Measurements from ENCODE around the gene GJB4.
A peak's percentile ranks its signal among the peaks of the same experiment; 100 is the strongest.

Gene GJB4

DNA sequence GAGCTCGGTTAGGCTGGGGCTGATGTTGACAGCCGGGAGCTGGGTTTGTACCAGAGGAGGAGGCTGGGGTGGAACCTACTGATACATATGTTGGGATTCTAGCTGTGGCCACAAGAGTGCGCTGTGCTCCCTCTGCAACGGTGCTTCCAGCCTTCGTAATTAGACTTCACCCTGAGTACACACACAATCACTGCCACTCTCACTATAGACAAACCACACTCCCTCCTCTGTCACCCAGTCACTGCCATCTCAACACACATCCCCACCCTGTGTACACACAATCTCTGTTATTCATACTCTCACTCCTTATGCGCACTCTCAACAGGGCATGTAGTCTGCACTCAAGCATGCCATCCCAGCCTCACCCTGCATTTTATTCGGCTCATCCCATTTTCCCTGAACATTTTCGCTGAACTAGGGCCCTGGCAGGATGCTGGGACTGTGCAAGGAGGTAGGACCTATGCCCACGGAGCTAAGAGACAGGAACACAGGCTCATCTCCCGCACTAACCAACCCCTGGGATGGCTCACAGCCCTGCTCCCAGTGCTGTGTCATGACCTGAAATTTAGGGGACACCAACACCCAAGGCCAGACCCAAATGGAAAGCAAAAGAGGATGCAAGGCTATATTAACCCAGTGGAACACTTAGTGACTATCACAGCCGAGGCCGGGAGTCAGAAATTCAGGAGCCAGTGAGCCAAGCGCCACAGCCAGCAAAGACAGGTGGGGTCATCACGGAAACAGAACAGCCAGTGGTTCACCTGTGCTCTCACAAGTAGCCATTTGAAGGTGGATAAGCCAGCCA lies 27.2 kb downstream of the GJB4 start:
- Histone ChIP-seq H4K20me1 (ENCODE audit: insufficient read depth) (no peaks in the 10 kb centered on the region), H2AFZ (ENCODE audit: low read depth) (no peak overlapping the region), H3K27me3 (ENCODE audit: insufficient read depth, low read depth) (no peaks in the 10 kb centered on the region), H3K4me3 (IDR thresholded peaks at IDR 0.05; ENCODE audit: insufficient read depth, low read depth, low read length) (no peak overlapping the region), H3K27ac (no peak overlapping the region), H3K4me1 (ENCODE audit: low read depth, poor library complexity, severe bottlenecking) (peaks cover 8% of the 10 kb centered on the region), H3K9ac (no peak overlapping the region), H3K36me3 (ENCODE audit: insufficient read depth) (no peaks in the 10 kb centered on the region), H3K79me2 (ENCODE audit: insufficient read depth, low read depth) (no peaks in the 10 kb centered on the region), H3K4me2 (no peak overlapping the region)
- TF ChIP-seq, protein P1, sequence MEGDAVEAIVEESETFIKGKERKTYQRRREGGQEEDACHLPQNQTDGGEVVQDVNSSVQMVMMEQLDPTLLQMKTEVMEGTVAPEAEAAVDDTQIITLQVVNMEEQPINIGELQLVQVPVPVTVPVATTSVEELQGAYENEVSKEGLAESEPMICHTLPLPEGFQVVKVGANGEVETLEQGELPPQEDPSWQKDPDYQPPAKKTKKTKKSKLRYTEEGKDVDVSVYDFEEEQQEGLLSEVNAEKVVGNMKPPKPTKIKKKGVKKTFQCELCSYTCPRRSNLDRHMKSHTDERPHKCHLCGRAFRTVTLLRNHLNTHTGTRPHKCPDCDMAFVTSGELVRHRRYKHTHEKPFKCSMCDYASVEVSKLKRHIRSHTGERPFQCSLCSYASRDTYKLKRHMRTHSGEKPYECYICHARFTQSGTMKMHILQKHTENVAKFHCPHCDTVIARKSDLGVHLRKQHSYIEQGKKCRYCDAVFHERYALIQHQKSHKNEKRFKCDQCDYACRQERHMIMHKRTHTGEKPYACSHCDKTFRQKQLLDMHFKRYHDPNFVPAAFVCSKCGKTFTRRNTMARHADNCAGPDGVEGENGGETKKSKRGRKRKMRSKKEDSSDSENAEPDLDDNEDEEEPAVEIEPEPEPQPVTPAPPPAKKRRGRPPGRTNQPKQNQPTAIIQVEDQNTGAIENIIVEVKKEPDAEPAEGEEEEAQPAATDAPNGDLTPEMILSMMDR (conservative IDR thresholded peaks at IDR 0.05; ENCODE audit: low read depth, low read length), result peak; percentile 77

DNA sequence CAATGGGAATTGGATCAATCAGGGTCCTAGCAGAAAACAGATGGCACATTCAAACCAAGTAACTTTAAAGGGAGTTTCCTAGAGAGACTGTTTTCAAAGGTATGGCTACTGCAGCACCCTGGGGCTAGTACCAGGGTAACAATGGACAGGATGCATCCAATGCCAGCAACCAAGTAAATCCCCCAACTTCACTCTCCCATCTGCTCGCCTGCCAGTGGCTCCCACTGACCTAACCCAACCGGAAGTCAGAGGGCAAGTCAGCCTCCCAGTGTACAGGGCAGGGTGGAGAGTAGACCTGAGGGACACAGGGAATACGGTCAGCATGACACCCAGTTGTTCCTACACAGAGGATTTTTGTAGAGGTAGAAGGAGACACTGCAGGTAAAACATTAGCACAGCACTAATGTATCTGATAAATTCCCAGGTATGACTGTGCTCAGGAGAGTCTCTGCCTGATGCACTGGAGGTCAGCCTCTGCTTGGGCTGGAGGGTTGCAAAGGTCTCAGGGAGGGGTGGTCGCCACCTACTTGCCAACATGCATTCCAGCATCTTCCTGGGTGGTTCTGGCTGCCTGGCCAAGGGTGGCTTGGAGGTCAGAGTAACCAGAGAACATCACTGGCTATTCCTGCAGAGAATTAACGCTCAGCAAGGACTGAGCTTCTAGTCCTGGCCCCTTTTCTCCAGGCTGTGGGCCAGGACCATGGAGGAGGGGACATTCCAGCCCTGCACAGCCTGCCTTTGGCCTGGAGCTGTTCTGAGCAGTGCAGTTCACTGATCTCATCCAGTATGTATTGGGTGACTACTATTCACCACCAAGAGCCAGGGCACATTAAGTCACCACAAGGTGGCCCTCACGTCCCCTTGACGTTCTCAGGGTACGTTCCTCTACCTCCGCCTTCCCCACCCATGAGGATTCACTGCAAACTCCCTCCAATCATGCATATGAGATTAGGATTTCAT lies 28.2 kb downstream of the GJB4 start:
- Histone ChIP-seq H4K20me1 (ENCODE audit: insufficient read depth) (no peaks in the 10 kb centered on the region), H3K27ac (no peak overlapping the region), H3K4me2 (no peak overlapping the region), H3K27me3 (ENCODE audit: insufficient read depth, low read depth) (no peaks in the 10 kb centered on the region), H3K4me3 (IDR thresholded peaks at IDR 0.05; ENCODE audit: insufficient read depth, low read depth, low read length) (no peak overlapping the region), H3K9ac (no peak overlapping the region), H3K36me3 (ENCODE audit: insufficient read depth) (no peaks in the 10 kb centered on the region), H3K79me2 (ENCODE audit: insufficient read depth, low read depth) (no peaks in the 10 kb centered on the region), H3K4me1 (ENCODE audit: low read depth, poor library complexity, severe bottlenecking) (peaks cover 8% of the 10 kb centered on the region), H2AFZ (ENCODE audit: low read depth) (no peak overlapping the region)
- TF ChIP-seq, protein P1 (conservative IDR thresholded peaks at IDR 0.05; ENCODE audit: low read depth, low read length), result no peak

DNA sequence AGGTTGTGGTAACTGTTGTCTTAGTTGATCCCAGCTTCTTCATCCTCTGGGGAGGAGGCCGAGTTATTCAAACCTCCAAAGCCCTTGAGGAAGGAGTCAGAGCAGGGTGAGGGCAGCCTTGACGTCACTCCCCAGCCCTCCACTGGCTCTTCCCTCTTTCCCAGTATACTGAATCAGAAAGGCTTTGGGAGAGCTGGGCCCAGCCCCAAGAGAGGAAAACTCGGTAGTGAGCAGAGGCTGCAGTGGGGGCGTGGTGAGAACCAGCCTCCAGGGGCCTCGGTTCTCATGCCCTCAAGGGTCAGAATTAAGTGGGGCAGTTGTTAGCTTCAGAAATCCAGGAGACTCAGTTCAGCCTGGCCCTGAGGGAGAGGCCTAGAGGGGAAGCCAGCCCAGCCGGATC lies 31.4 kb downstream of the GJB4 start:
- Histone ChIP-seq H3K4me3 (IDR thresholded peaks at IDR 0.05; ENCODE audit: insufficient read depth, low read depth, low read length) (no peak overlapping the region), H3K27ac (no peak overlapping the region), H3K4me1 (ENCODE audit: low read depth, poor library complexity, severe bottlenecking) (peaks cover 8% of the 10 kb centered on the region), H3K4me2 (no peak overlapping the region), H3K9ac (no peak overlapping the region), H2AFZ (ENCODE audit: low read depth) (no peak overlapping the region), H4K20me1 (ENCODE audit: insufficient read depth) (no peaks in the 10 kb centered on the region), H3K27me3 (ENCODE audit: insufficient read depth, low read depth) (no peaks in the 10 kb centered on the region), H3K36me3 (ENCODE audit: insufficient read depth) (no peaks in the 10 kb centered on the region), H3K79me2 (ENCODE audit: insufficient read depth, low read depth) (no peaks in the 10 kb centered on the region)
- TF ChIP-seq, protein P1 (conservative IDR thresholded peaks at IDR 0.05; ENCODE audit: low read depth, low read length), result no peak

DNA sequence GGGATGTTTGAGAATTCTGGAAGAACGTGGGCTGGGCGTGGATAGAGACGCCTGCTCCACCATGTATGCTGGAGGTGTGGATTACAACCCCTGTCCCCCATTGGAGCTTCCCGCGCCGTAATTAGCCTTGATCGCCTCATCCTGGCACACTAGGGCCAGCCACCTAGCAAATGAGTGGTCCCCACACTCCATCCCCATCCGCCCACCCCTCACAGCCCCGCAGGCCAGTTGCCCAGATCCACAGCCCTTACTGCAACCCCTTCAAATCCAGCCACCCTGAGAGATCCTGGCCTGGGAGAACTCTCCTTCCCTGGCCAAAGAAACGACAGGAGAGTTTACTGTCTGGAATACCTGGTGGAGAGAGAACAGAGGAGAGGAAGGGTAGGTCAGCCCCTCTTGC lies 32.9 kb downstream of the GJB4 start:
- Histone ChIP-seq H3K27ac (no peak overlapping the region), H3K36me3 (ENCODE audit: insufficient read depth) (no peaks in the 10 kb centered on the region), H3K9ac (no peak overlapping the region), H3K4me3 (IDR thresholded peaks at IDR 0.05; ENCODE audit: insufficient read depth, low read depth, low read length) (no peak overlapping the region), H3K27me3 (ENCODE audit: insufficient read depth, low read depth) (no peaks in the 10 kb centered on the region), H3K79me2 (ENCODE audit: insufficient read depth, low read depth) (no peaks in the 10 kb centered on the region), H2AFZ (ENCODE audit: low read depth) (no peak overlapping the region), H3K4me2 (no peak overlapping the region), H3K4me1 (ENCODE audit: low read depth, poor library complexity, severe bottlenecking) (peaks cover 8% of the 10 kb centered on the region), H4K20me1 (ENCODE audit: insufficient read depth) (no peaks in the 10 kb centered on the region)
- TF ChIP-seq, protein P1 (conservative IDR thresholded peaks at IDR 0.05; ENCODE audit: low read depth, low read length), result no peak

All from KMS-11 (cell line).